HG03280 (cell line): ENCODE data around the gene DAPK1.

ENCODE experiments used
- ATAC-seq: cut with Tn5 transposase; IDR thresholded peaks from one replicate; pipeline ENCODE4 v1.9.1; 2021; ENCODE audit warnings: mild to moderate bottlenecking, moderate library complexity; ENCODE audit not compliant: unreplicated experiment

DAPK1 gene

GRCh38 chr9:87681271-87682061 lies 183.8 kb downstream of the DAPK1 start:
- ATAC-seq = no peak

GRCh38 chr9:87682085-87682484 lies 184.4 kb downstream of the DAPK1 start:
- no peak for ATAC-seq

DNA sequence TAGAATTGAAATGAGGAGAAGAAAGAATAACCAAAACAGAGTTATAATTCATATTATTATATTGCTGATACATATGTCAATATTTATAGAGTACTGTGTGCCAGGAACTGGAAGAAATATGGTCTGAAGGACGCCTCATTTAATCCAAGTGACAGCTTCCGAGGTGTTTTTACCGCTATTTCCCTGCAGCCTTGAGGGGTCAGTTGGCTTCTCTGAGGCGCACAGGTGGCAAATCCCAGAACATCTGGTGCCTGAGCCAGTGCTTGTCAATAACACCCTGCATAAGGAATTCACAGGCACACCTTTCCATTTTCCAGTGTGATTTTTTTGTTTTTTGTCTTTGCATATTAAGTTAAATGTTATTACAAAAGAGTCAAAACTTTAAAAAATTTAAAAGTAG lies 185.0 kb downstream of the DAPK1 start:
- ATAC-seq = no peak

- ATAC-seq = no peak
Observed at GRCh38 chr9:87683751-87684626, 186.3 kb downstream of the DAPK1 start.

DNA sequence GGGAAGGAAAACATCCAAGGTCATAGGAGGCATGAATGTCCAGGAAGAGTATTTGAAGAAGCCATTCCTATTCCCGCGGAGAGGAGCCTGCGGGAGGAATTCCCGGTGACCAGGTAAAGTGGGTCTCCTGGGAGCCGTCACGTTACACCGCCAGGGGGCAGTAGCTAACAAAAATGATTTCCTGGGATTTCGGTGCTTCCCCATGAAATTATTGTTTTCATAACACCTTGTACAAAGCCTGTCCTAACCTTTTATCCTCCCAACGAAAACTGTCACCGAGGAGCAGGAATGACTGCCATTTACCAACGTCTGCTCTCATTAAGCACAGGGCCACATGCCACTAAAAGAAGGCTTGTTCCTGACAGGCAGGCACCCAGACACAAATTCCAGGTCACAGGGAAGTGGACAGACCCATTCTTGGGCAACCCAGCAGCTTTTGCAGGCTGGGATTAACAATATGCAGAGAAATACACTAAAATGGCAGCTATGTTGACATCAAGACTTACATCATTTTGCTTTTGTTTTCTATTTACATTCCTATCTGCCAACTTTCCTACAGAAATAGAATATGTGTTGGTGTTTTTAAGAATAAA lies 187.1 kb downstream of the DAPK1 start:
- ATAC-seq = no peak

- ATAC-seq = no peak
Observed at GRCh38 chr9:87685441-87685840, 187.8 kb downstream of the DAPK1 start.

GRCh38 chr9:87685871-87686519 lies 188.3 kb downstream of the DAPK1 start:
- no peak for ATAC-seq

DNA sequence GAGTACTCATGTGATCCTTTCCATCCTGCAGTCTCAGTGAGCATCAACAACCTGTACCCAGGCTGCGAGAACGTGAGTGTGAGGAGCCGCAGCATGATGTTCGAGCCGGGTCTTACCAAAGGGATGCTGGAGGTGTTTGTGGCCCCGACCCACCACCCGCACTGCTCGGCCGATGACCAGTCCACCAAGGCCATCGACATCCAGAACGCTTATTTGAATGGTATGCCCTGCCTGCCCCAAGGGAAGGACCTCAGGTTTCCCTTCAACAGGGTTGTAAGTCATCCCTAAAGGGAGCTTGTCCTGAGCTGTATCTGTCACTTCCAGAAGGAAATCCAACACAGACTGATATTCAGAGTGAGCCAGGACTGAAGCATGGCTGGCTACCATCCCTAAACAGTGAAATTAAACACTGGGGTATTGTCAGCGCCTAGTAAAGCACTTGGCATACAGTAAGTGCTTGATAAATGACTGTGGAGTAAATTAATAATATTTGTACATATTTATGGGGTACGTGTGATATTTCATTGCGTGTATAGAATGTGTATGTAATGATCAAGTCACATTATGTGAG lies 188.9 kb downstream of the DAPK1 start:
- ATAC-seq = no peak

- no peak for ATAC-seq
Observed at GRCh38 chr9:87687207-87687606, 189.5 kb downstream of the DAPK1 start.

DNA sequence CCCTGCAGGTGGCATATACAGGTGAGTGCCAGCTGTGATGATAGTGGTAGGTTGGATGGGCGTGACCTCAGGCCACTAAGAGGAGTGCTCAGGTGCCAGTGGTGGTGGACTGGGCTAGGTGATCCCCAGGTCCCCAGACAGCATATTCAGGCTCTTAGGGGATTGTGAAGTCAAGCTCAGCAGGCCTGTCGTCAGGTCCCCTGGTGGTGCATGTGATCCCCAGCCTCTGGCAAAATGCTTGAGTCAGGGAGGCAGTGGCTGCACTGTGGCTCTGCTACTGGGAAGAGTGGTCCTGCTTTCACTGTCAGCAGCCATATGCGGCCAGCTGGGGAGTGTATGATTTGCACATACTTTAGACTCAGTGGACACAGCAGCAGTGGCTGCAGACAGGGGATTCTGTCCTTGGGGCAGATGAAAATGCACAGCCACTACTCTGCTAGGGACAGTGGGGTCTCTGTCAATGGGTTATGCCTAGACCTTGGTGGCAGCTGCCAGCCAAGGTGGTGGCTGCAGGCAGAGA lies 196.6 kb downstream of the DAPK1 start:
- no peak for ATAC-seq

- no peak for ATAC-seq
Observed at GRCh38 chr9:87695523-87695922, 197.9 kb downstream of the DAPK1 start.

DNA sequence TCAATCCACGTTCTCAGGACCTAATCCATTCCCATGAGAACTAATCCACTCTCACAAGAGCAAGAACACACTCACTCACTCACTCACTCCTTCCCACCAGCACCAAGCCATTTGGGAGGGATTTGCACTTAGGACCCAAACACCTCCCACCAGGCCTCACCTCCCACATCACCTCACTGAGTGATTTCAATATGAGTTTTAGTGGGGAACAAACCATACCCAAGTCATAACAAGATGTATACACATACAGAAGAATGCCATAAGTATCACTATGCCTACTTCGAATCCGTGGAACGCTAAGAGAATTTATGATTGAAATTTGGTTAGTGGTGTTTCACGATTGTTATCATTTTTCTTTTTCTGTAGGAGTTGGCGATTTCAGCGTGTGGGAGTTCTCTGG lies 199.0 kb downstream of the DAPK1 start:
- ATAC-seq = no peak

DNA sequence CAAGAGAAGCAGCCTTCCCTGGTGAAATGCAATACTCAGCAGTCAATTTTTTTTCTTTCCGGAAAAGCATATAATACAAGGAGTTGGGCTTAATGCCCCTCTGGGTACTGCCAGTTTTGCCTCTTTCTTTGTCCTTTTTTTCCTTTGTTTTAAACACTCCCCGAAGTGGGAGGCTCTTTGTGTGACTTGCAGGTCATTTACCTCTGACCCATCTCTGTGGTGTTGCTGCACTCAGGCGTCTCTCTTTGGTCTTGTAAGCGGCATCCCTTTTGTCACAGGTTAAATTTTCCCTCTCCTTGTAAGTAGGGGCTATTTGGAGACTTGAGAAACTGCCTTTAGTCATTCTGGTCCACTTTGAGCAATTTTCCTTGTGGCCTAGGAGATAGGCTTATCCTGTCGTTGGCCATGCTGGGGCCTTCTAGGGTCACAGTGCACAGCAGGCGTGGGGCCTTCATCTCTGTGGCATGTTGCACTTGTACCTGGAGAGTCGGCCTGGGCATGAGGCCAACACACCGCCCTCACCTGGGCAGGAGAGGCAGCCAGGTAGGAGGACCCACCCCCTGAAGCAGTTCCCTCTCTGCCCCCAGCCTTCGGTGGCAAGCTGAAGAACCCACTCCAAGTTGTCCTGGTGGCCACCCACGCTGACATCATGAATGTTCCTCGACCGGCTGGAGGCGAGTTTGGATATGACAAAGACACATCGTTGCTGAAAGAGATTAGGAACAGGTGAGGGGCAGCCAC lies 200.6 kb downstream of the DAPK1 start:
- ATAC-seq = no peak

DNA sequence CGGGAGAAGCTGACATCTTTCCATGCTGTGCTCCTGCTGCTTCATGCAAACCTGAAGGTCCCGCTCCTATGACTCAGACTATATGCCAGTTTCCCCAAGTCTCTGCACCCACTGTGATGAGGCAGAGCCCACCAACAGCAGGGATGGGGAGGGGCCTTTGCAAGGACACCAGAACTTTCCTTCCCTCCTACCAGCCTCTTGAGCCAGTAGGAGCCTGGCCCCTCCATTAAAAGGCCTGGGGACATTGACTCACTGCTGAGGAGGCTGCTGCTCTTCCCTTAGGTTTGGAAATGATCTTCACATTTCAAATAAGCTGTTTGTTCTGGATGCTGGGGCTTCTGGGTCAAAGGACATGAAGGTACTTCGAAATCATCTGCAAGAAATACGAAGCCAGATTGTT lies 202.2 kb downstream of the DAPK1 start:
- no peak for ATAC-seq

GRCh38 chr9:87701491-87701890 lies 203.8 kb downstream of the DAPK1 start:
- ATAC-seq = no peak

DNA sequence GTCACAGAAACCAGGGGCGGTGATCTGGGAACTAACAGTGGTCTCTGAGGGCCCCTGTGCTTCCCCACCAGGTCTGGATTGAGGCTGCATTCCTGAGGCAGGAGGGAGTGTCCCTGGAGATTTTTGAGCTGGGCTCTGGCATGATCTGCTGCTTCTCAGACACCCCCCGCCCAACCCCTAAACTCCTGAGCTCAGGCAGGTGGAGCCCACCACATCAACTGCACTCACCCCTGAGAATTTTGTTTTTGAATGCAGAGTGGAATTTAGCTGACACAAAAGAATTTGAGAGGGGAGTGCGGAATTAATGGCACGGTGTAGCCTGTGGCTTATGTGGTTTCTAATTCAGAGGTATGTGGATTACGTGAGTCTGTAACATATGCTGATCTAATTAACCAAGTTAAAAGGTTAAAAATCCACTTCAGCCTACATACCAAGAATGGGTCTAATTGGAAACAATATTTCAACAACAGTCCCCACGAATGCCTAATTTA lies 204.3 kb downstream of the DAPK1 start:
- no peak for ATAC-seq

- ATAC-seq = no peak
Observed at GRCh38 chr9:87702921-87703320, 205.3 kb downstream of the DAPK1 start.

DNA sequence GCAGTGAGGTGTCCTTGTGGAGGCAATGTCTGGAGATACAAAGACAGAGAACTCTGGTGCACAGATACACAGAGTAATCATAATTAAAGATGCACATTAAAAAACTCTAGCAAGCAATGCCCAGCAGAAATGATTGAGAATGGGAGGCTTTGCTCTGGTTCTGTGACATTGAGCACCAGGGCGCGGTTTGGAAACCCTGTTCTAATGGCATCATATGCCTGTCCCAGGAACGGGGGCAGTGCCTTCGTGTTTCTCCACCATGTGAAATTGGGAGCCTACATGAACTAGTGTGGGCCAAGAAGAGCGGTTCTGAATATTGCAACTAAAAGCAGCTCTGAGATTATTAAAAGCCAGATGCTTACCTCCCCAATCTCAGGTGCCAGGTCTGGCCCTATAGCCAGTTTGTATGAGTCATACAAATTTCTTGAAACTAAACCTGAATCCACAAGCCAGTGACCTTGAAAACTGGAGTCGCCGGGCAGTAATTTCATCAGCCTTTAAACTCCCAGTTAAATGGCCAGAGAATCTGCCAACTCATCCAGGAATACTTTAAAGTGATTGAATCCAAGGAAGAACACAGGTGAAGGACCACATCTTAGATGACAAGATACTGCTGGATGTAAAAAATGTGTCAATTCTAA lies 206.1 kb downstream of the DAPK1 start:
- ATAC-seq = no peak

DNA sequence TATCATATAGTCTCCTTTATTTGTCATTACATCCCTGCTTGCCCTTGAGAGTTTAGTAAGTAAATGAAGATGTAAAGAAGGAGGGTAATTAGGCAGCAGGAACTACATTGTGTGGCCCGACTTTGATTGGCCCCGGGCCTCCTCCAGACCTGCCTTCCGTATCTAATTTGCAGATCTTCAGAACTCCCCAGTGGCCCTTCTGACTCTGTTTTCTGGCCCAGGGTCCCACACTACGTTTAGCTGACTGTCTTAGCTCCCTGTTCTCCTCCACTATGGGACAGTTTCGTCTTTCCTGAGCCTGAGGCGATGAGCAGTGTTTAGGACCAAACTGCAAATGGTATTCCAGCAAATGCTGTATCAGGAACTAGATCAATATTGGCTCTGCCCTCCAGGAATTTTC lies 206.7 kb downstream of the DAPK1 start:
- no peak for ATAC-seq
